ENCODE measurements around the gene RUNDC1.

DNA sequence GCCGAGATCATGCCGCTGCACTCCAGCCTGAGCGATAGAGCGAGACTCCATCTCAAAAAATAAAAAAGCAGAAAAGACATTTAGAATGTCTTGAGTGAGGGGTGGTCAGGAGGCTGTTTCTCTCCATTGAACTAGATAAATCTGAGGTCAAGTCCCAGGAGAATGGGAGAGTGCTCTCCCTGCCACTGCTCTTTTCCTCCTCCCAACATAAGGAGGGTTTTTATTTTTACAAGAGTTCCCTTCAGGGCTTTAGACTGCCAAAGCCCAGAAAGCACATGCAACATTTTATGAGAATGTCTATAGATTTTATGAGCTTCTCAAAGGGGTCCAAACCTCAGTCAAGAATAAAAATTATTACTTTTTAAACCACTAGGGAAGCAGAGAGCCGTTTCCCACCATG lies 46.2 kb downstream of the RUNDC1 start:
- TF ChIP-seq, protein P1, sequence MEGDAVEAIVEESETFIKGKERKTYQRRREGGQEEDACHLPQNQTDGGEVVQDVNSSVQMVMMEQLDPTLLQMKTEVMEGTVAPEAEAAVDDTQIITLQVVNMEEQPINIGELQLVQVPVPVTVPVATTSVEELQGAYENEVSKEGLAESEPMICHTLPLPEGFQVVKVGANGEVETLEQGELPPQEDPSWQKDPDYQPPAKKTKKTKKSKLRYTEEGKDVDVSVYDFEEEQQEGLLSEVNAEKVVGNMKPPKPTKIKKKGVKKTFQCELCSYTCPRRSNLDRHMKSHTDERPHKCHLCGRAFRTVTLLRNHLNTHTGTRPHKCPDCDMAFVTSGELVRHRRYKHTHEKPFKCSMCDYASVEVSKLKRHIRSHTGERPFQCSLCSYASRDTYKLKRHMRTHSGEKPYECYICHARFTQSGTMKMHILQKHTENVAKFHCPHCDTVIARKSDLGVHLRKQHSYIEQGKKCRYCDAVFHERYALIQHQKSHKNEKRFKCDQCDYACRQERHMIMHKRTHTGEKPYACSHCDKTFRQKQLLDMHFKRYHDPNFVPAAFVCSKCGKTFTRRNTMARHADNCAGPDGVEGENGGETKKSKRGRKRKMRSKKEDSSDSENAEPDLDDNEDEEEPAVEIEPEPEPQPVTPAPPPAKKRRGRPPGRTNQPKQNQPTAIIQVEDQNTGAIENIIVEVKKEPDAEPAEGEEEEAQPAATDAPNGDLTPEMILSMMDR (conservative IDR thresholded peaks at IDR 0.05), result no peak
- no peak for TF ChIP-seq ZFX (IDR thresholded peaks at IDR 0.05)

Data from C4-2B (cell line).